T-helper 2 cell (primary cell): Measurements from ENCODE around the gene BABAM2.
A peak's percentile ranks its signal among the peaks of the same experiment; 100 is the strongest.
"Not testable (repeated sequence)": the region's sequence is repeated elsewhere in the genome, so short reads cannot be mapped to it uniquely, and the experiment has no call there.

Experiments used
- DNase-seq, 5 experiments: peaks; one replicate each; pipeline versions ENCODE4 v3.0.0 to v3.0.0-alpha.2; 2012 to 2022

BABAM2 gene

GRCh38 chr2:28217042-28217740, 326.7 kb downstream of the BABAM2 start:
- DNase-seq: no peak

- DNase-seq: no peak
Measured at GRCh38 chr2:28219138-28219537, 328.6 kb downstream of the BABAM2 start.

DNA sequence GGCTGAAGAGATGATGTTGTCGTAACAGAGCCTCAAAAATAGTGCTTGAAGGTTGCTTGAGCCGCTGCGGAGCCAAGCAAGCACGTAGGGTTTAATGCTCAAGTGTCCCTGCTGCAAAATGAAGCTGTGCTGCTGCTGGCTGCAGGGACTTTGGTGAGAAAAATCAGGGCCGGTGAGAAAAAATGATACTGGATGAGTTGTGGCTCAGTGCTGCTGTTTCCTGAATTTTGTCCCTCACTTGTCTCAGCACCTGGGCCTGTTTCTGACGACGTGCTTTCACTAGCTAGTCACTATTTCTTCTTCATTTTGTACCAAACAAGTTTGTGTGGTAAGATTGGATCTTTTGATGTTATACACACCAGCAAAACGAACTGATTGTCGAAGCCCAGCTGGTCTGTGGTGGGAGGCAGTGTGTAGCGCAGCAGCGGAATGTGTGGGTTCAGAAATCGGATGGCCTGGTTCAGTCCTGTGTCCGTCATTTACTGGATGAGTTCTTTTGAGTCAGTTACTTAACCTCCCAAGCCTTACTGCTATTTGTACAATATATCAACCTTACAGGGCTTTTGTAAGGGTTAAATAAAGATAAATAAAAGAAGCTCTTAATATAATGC, 329.3 kb downstream of the BABAM2 start:
- DNase-seq: no peak

DNA sequence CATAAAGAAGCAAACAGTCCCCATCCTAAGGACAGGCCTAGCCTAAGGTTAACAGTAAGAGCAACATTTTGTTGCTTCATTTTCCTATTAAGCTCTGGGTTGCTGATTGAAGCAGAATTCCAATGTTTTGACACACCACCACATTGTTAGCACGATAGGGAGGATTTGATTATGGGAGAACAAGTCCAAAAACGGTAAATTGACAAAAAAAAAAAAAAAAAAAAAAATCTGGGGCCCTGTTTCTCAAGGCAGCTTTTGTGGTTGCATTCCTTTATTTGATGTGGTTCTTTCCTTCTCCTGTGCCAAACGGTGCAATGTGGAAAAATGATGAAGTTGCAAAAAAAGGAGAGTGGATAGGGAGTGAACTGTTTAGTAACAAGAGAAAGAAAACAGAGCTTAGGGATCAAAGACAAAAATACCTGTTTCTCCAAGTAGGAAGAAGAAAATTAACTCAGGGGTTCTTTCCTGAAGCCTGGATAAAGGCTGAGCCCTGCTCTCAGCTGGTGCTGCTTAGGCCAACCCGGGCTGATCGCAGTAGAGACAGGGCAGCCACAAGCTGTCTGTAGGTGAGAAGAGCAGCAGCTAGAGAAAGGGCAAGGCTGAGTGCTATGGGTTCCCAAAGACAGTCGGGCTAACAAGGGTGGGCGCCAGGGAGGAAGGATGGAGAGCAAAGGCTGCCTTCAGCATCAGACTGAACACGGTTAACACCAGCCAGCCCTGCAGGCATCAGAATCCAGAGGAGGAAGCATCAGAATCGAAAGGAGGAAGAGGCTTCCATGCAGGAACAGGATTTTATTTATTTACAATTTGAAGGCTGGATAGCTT, 334.3 kb downstream of the BABAM2 start:
- no peak for DNase-seq

GRCh38 chr2:28225473-28226080, 335.0 kb downstream of the BABAM2 start:
- DNase-seq: no peak

DNA sequence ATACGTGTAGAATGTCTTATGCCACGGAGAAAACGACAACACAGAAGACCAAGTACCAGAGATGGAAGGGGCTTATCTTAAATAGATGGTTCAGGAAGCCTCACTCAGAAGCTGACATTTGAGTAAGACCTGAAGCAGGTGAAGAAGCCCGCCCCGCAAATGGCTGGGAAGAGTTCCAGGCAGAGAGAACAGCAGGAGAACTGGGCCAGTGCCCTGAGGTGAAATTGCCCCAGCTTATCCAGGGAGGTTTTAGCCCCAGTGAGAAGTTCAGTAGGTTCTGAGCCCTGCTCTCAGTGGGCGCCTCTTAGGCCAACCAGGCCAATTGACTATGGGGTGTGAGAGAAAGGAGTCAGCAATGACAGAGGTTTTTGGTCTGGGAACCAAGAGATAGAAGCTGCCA, 336.0 kb downstream of the BABAM2 start:
- DNase-seq: no peak

GRCh38 chr2:28227498-28227897, 337.0 kb downstream of the BABAM2 start:
- DNase-seq: peak in 1 of 5 experiments; percentile 23

GRCh38 chr2:28228434-28228995, 338.0 kb downstream of the BABAM2 start:
- DNase-seq: no peak

GRCh38 chr2:28231110-28231631, 340.6 kb downstream of the BABAM2 start:
- DNase-seq: no peak

- no peak for DNase-seq
Measured at GRCh38 chr2:28232295-28232694, 341.8 kb downstream of the BABAM2 start.

DNA sequence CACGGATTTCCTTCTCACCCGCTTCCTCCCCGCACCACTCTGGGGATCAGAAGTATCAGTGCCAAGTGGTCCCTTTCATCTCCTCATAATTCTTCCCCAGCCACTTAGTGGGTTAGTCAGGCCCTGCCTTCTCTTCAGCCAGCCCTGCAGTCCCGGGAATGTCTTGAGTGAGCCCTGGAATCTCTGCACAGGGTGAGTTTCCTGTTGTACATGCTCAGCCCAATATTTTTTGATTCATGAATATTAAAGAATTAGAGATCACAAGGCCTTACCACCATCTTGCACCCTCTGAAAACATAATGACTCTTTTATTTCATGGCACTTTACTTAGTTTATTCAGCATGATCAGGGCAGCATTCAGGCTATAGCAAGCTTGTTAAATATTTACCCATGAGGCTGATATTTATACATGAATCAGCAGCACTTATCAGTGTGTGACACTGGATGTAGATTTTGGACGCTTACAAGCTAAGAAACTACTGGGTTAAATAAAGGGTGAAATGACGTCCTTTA, 342.7 kb downstream of the BABAM2 start:
- no peak for DNase-seq

DNA sequence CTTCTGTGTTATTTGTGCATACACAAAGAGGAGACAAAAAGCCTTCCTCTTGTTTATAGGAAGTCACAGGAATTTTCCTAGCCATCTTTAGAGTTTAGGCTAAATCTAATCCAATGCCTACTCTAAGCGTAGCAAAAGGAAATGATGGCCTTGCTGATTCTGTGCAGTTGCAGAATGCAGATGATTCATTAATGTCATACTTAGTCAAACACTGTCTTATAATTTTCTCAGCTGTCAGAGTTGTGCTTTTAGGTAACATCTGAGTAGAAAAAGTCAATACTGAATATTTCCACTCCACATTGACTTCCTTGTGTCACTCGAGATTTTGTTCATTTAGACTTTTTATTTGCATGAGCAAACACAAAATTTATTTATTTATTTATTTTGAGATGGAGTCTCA, 344.3 kb downstream of the BABAM2 start:
- no peak for DNase-seq

DNA sequence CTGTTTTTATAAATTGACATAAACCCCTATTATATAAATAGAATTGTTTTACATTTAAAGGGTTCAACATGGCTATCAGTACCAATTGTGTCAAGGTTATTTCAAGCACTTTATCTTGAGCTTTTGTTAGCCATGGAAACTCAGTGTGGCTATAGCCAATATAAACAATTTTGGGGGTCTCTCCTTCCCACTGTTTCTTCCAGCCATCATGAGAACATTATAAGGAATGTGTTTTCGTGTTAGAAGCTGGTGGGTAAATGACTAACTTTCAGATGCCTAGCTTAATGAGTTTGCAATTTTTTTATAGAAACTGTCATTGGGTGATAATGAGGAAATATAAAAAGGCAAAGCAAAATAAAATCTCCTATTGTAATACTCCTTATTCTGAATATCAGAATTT, 348.7 kb downstream of the BABAM2 start:
- no peak for DNase-seq

- DNase-seq: no peak
Measured at GRCh38 chr2:28240937-28241336, 350.4 kb downstream of the BABAM2 start.

- DNase-seq: no peak
Measured at GRCh38 chr2:28247290-28247689, 356.8 kb downstream of the BABAM2 start.

- DNase-seq: no peak
Measured at GRCh38 chr2:28247734-28248133, 357.2 kb downstream of the BABAM2 start.

DNA sequence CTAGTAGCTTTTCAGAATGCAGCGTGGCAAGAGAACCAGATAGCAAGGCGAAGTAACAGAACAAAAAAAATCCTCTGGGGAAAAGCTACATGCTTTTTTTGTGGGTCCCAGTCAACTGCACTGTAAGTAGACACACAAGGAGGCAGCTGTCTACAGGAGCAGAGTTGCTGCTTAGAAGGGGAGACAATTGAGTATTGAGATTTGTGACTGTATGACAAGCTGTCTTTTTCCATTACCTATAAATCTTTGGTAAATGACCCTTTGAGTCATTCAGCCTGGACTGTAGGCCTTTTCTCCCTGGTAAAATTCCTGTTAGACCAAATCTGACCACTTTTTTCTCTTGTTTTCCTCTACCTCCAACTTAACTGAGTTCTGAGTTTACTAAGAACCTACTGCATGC, 358.0 kb downstream of the BABAM2 start:
- DNase-seq: no peak

DNA sequence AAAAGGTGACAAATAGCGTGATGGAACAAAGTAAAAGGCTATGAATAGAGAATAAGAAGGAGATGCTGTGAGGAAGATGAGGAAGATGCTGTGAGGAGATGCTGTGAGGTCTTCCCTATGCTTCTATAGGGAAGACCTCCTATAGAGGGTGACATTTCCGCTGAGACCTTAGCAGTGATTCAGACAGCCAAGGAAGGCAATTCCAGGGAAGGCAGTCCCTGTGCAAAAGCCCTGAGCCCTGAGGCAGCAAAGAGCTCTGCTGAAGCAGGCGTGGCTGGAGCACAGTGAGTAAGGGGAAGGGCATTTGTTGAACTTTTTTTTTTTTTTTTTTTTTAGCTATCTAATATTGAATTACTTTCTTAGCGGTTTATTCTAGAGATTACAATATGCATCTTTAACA, 359.5 kb downstream of the BABAM2 start:
- DNase-seq: no peak

GRCh38 chr2:28251337-28251736, 360.8 kb downstream of the BABAM2 start:
- peak in 2 of 5 experiments; percentile 26 to 89 for DNase-seq

DNA sequence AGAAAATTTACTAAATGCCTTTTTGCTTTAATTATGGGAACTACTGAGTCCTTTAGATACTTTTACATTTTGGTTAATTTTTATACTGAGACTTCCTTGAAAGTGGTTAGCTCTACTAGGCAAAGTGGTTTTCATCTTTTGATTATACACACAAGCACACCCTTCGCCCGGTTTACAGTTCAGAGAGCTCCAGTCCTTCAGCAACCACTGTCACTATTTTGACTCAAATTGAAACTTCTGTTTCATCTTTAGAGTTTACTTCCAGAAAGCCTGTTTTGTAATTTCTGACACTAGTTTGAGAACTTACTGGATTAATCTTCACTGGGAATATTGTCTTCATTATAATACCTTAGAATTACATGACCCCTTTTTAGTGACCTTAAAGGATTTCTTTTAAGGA, 361.8 kb downstream of the BABAM2 start:
- DNase-seq: peak in 1 of 5 experiments; percentile 90

DNA sequence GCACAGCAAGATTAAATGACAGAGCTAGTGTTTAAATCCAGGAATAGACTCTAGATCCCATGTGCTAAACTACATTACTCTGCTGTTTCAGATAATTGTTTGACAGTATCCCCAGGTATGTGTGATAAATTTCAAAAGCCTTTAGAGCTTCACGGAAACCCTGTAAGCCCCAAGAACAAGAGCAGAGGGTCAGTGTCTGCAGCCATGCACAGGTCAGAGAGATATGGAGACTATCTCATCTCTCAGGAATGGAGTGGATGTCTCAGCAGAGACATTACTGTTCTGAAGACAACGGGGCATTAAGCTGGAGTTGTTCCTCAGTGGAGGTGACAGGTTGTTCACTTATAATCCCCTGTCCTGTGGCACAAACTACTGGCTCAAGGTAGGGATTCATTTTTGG, 363.0 kb downstream of the BABAM2 start:
- no peak for DNase-seq

DNA sequence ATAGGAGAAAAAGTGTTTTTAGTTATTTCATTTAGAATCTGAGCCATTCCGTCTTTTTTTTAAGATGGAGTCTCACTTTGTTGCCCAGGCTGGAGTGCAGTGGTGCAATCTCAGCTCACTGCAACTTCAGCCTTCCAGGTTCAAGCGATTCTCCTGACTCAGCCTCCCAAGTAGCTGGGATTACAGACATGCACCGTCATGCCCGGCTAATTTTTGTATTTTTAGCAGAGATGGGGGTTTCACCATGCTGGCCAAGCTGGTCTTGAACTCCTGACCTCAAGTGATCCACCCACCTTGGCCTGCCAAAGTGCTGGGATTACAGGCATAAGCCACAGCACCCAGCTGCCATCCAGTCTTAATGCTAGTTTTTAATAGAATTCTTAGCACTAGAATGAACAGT, 364.7 kb downstream of the BABAM2 start:
- DNase-seq: not testable (repeated sequence)

DNA sequence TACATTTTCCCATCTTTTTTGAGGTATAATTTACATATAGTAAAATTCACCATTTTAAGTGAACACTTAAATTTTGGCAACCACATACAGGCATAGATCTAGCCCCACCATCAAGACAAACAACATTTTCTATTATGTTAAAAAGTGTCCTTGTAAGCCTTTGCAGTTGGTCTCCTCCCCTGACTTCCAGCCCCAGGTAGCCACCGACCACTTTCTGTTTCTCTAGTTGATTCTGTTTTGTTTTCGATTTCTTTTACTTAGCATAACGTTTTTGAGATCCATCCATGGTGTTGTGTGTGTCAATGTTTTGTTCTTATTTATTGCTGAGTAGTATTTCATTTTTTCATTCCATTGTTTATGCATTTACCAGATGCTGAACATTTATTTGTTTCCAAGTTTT, 366.7 kb downstream of the BABAM2 start:
- no peak for DNase-seq
